ENCODE measurements around the gene COX4I1. TPM values are rescaled to one million over a fixed set of nuclear protein-coding genes. Genes with fewer than 3 reads are reported as not detected.

COX4I1 gene
- total and polyA plus RNA-seq, 9 of the 15 experiments (the other 6 are each of a cell fraction or from before 2014, with no cell fraction given) = 651 to 2,356 (median 1,032) TPM

DNA sequence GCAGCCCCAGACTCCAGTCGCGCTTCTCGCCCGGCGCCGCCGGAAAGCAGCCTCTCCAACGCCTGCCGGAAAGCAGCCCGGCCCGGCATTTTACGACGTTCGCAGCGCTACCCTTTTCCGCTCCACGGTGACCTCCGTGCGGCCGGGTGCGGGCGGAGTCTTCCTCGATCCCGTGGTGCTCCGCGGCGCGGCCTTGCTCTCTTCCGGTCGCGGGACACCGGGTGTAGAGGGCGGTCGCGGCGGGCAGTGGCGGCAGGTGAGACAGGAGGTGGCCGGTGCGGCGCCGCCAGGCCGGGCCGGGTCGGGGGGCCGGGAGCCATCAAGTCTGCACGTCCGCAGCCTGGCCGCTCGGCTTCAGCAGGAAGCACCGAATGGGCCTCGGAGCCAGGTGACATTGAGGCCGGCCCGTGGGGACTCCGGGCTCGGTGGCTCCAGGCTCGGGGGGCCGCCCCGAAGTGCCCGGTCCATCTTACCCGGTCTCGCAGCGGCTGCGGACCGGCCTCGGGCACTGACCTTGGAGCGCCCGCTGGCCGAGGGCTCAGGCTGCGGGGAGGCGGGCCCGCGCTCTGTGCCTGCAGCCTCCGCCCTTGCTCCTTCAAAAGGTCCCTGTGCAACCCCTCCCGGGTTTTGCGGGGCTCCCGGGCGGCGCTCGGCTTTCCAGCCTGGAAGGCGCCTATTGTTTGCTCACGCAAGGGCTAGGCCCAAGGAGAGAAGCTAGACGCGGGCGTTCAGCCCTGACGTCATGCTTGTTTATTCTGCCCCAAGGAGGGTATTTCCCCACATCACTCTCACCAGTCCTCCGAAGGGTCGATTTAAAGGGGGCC lies at the start of gene COX4I1, which contains the start of gene EMC8 (continued):
- no peak for TF ChIP-seq HNRNPUL1 (IDR thresholded peaks at IDR 0.05; ENCODE audit: low read length)
- TF ChIP-seq SP2 (IDR thresholded peaks at IDR 0.05; ENCODE audit: extremely low read depth, low read depth, low read length, poor library complexity, severe bottlenecking) = peak; percentile 10
- TF ChIP-seq ZNF232 (CRISPR knock-in tag; IDR thresholded peaks at IDR 0.05) = peak; percentile 86; the same call in 1 of the 2 replicates
- peak; percentile 68; the same call in 1 of the 2 replicates for TF ChIP-seq ETV1 (tag; conservative IDR thresholded peaks at IDR 0.05; ENCODE audit: low read depth)
- no peak for TF ChIP-seq PPARD (CRISPR knock-in tag; IDR thresholded peaks at IDR 0.05)
- no peak for TF ChIP-seq NFRKB (IDR thresholded peaks at IDR 0.05; ENCODE audit: low read depth)
- TF ChIP-seq POLR2A (conservative IDR thresholded peaks at IDR 0.05) = peak; percentile 95
- TF ChIP-seq NR2F6 (CRISPR knock-in tag; IDR thresholded peaks at IDR 0.05) = no peak
- TF ChIP-seq HMG20B (CRISPR knock-in tag; IDR thresholded peaks at IDR 0.05) = no peak
- TF ChIP-seq ETV5 (CRISPR knock-in tag; IDR thresholded peaks at IDR 0.05; ENCODE audit: low read depth) = peak; percentile 96
- no peak for TF ChIP-seq GATA2 (CRISPR knock-in tag; IDR thresholded peaks at IDR 0.05)
- no peak for TF ChIP-seq FOXM1 (IDR thresholded peaks at IDR 0.05; ENCODE audit: low read depth)
- TF ChIP-seq FOXM1 (CRISPR knock-in tag; IDR thresholded peaks at IDR 0.05; ENCODE audit: low read depth) = peak; percentile 90
- peak; percentile 63; the same call in 1 of the 2 replicates for TF ChIP-seq MTA3 (IDR thresholded peaks at IDR 0.05; ENCODE audit: borderline replicate concordance)
- peak; percentile 58; the same call in 1 of the 2 replicates for TF ChIP-seq RNF2 (IDR thresholded peaks at IDR 0.05)
- TF ChIP-seq ZFP36 (IDR thresholded peaks at IDR 0.05; ENCODE audit: low read depth, low read length, partially characterized antibody) = no peak
- no peak for TF ChIP-seq PCBP2 (IDR thresholded peaks at IDR 0.05; ENCODE audit: low read depth, low read length, poor library complexity, severe bottlenecking)
- TF ChIP-seq ZNF512 (tag; IDR thresholded peaks at IDR 0.05) = no peak
- no peak for TF ChIP-seq ZNF311 (CRISPR knock-in tag; IDR thresholded peaks at IDR 0.05)
- TF ChIP-seq HOXB6 (CRISPR knock-in tag; IDR thresholded peaks at IDR 0.05; ENCODE audit: borderline replicate concordance) = no peak
